Astrocyte (in vitro differentiated cells and primary cell): ENCODE data around the gene BDP1. TPM values are rescaled to one million over a fixed set of nuclear protein-coding genes. Genes with fewer than 3 reads are reported as not detected.
"Not testable (repeated sequence)": the region's sequence is repeated elsewhere in the genome, so short reads cannot be mapped to it uniquely, and the experiment has no call there.

Experiments
- DNase-seq: peaks from one replicate; pipeline ENCODE4 v3.0.0-alpha.2; 2010; ENCODE audit warnings: low read depth
- FAIRE-seq: peaks from 2 replicates; lab custom pipeline; 2011; peaks lifted over from hg19 to GRCh38; lab: Jason Lieb, UNC
- H2AFZ ChIP-seq: 2 replicates; pipeline ENCODE4 v1.6.0; 2012; ENCODE audit warnings: low read depth, low read length, inconsistent platforms
- H3K27ac ChIP-seq: 2 replicates; pipeline ENCODE4 v1.5.1; 2011; ENCODE audit warnings: low read depth, low read length, inconsistent platforms
- H3K27me3 ChIP-seq: 2 replicates; pipeline ENCODE4 v1.6.0; 2011; ENCODE audit warnings: low read length, inconsistent platforms; ENCODE audit not compliant: insufficient read depth
- H3K36me3 ChIP-seq: 2 replicates; pipeline ENCODE4 v1.5.1; 2011; ENCODE audit warnings: low read length, inconsistent platforms; ENCODE audit not compliant: insufficient read depth
- H3K4me1 ChIP-seq: 2 replicates; pipeline ENCODE4 v1.5.1; 2011; ENCODE audit warnings: low read length, inconsistent platforms; ENCODE audit not compliant: insufficient read depth
- H3K4me2 ChIP-seq: 2 replicates; pipeline ENCODE4 v1.6.0; 2012; ENCODE audit warnings: low read length, inconsistent platforms
- H3K4me3 ChIP-seq: 2 replicates; pipeline ENCODE4 v1.5.1; 2011; ENCODE audit warnings: low read depth, mild to moderate bottlenecking, low read length, inconsistent platforms; ENCODE audit not compliant: insufficient read depth
- H3K79me2 ChIP-seq: 2 replicates; pipeline ENCODE4 v1.6.0; 2012; ENCODE audit warnings: mild to moderate bottlenecking, low read length, inconsistent platforms; ENCODE audit not compliant: insufficient read depth
- H3K9ac ChIP-seq: 2 replicates; pipeline ENCODE4 v1.6.0; 2012; ENCODE audit warnings: mild to moderate bottlenecking, low read length, inconsistent platforms
- H3K9me3 ChIP-seq: 2 replicates; pipeline ENCODE4 v1.5.1; 2012; ENCODE audit warnings: low read depth, mild to moderate bottlenecking, low read length, inconsistent platforms; ENCODE audit not compliant: insufficient read depth
- H4K20me1 ChIP-seq: 2 replicates; pipeline ENCODE4 v1.6.0; 2012; ENCODE audit warnings: low read length, inconsistent platforms; ENCODE audit not compliant: insufficient read depth
- H3K27ac Mint-ChIP-seq: one replicate; pipeline ENCODE4 v1.8.0; 2021; ENCODE audit warnings: mild to moderate bottlenecking, mixed read lengths; ENCODE audit not compliant: unreplicated experiment
- H3K27me3 Mint-ChIP-seq: one replicate; pipeline ENCODE4 v1.8.0; 2021; ENCODE audit warnings: low read depth, mixed read lengths; ENCODE audit not compliant: unreplicated experiment
- H3K36me3 Mint-ChIP-seq: one replicate; pipeline ENCODE4 v1.8.0; 2021; ENCODE audit warnings: low read depth, mixed read lengths; ENCODE audit not compliant: unreplicated experiment
- H3K4me1 Mint-ChIP-seq: one replicate; pipeline ENCODE4 v1.8.0; 2021; ENCODE audit warnings: low read depth, mixed read lengths; ENCODE audit not compliant: unreplicated experiment
- H3K4me3 Mint-ChIP-seq: one replicate; pipeline ENCODE4 v1.8.0; 2021; ENCODE audit warnings: mild to moderate bottlenecking, moderate library complexity, mixed read lengths; ENCODE audit not compliant: unreplicated experiment
- H3K9me3 Mint-ChIP-seq: one replicate; pipeline ENCODE4 v1.8.0; 2021; ENCODE audit warnings: mild to moderate bottlenecking, mixed read lengths; ENCODE audit not compliant: unreplicated experiment
- EZH2 ChIP-seq: IDR thresholded peaks from 2 replicates; pipeline ENCODE4 v1.6.1; 2012; ENCODE audit warnings: mild to moderate bottlenecking, low read length, inconsistent platforms; ENCODE audit not compliant: insufficient read depth
- total RNA-seq: library from RNA; stranded (reverse); gene quantifications from 2 replicates; pipeline ENCODE4 v1.2.1, GENCODE V29; 2021
- TF ChIP-seq, protein P1 (sequence below): IDR thresholded peaks from 2 replicates; pipeline ENCODE4 v1.5.1; 2011; ENCODE audit warnings: low read depth, mild to moderate bottlenecking, inconsistent platforms, low read length, moderate library complexity; ENCODE audit not compliant: insufficient read depth

BDP1 gene
- total RNA-seq, 1 donor from 2014 or later: 31.8 TPM

DNA sequence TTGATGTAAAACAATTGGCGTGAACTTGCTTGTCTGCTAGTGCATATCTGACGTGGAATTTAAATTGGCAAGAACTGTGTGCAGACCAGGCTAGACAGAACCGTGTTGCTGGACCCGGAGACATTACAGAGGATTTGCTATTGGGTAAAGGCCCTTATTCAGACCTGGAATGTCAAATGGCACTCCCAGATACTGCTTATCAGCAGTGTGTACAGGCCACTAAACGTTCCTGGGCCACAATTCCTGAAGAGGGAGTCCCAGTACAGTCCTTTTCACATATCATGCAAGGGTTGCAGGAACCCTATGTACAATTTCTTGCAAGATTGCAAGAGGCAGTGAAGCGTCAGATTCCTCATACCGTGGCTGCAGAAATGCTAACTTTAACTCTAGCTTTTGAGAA lies 118.1 kb downstream of the BDP1 start:
- no peaks in the 10 kb centered on the region for H3K9me3 ChIP-seq
- no peak overlapping the region for H3K4me2 ChIP-seq
- H3K9ac ChIP-seq: no peak overlapping the region
- H3K9me3 Mint-ChIP-seq: peaks cover 2% of the 10 kb centered on the region
- no peak overlapping the region for H3K4me3 ChIP-seq
- no peak overlapping the region for H3K27ac ChIP-seq
- no peaks in the 10 kb centered on the region for H3K4me1 Mint-ChIP-seq
- peaks cover 19% of the 10 kb centered on the region for H3K36me3 Mint-ChIP-seq
- H3K27me3 Mint-ChIP-seq: no peaks in the 10 kb centered on the region
- no peak overlapping the region for H2AFZ ChIP-seq
- no peaks in the 10 kb centered on the region for H3K4me1 ChIP-seq
- H3K36me3 ChIP-seq: peaks cover 2% of the 10 kb centered on the region
- TF ChIP-seq, protein P1, sequence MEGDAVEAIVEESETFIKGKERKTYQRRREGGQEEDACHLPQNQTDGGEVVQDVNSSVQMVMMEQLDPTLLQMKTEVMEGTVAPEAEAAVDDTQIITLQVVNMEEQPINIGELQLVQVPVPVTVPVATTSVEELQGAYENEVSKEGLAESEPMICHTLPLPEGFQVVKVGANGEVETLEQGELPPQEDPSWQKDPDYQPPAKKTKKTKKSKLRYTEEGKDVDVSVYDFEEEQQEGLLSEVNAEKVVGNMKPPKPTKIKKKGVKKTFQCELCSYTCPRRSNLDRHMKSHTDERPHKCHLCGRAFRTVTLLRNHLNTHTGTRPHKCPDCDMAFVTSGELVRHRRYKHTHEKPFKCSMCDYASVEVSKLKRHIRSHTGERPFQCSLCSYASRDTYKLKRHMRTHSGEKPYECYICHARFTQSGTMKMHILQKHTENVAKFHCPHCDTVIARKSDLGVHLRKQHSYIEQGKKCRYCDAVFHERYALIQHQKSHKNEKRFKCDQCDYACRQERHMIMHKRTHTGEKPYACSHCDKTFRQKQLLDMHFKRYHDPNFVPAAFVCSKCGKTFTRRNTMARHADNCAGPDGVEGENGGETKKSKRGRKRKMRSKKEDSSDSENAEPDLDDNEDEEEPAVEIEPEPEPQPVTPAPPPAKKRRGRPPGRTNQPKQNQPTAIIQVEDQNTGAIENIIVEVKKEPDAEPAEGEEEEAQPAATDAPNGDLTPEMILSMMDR: no peak
- no peak for TF ChIP-seq EZH2
- H3K79me2 ChIP-seq: no peaks in the 10 kb centered on the region
- H4K20me1 ChIP-seq: no peaks in the 10 kb centered on the region
- H3K27ac Mint-ChIP-seq: no peak overlapping the region
- H3K27me3 ChIP-seq: no peaks in the 10 kb centered on the region
- H3K4me3 Mint-ChIP-seq: no peak overlapping the region
- no peak for DNase-seq
- FAIRE-seq: no peak

DNA sequence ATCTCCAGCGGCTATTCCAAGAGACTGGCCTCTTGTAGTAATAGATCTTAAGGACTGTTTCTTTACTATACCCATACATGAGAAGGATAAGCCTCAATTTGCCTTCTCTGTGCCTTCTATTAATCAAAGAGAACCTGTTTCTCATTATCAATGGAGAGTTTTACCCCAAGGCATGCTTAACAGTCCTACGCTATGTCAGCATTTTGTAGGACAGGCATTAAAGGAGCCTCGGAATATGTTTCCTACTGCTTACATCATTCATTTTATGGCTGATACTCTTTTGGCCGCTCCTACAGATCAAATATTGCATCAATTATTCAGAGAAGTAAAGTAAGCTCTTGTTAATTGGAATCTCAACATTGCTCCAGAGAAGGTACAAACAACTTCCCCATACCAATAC lies 120.1 kb downstream of the BDP1 start:
- not testable (repeated sequence) for H3K4me1 ChIP-seq, H3K9me3 Mint-ChIP-seq, H3K4me3 ChIP-seq, H3K27me3 Mint-ChIP-seq, H3K9ac ChIP-seq, FAIRE-seq, H2AFZ ChIP-seq, H3K27ac Mint-ChIP-seq, H4K20me1 ChIP-seq, H3K36me3 ChIP-seq, H3K9me3 ChIP-seq, H3K4me1 Mint-ChIP-seq, DNase-seq, H3K4me2 ChIP-seq, H3K4me3 Mint-ChIP-seq, H3K27me3 ChIP-seq, H3K79me2 ChIP-seq, H3K27ac ChIP-seq
- peaks cover 14% of the 10 kb centered on the region for H3K36me3 Mint-ChIP-seq

DNA sequence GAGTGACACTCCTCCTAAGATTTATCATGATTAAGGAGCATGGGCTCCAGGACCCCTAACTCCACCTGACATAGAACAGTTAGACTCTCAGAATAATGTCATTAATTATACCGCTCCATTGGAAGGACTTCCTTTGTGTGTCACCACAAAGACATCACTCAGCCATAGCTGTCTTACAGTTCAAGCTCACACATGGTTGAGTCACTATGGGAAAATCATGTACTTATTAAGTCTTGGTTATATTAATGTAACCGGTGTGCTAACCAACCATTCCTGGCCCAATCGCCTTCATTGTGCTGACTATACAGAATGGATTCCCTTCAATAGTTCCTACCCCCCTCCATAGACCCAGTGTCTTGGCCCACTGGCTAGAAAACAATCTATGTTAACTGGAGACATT lies 120.8 kb downstream of the BDP1 start:
- H3K36me3 Mint-ChIP-seq: peaks cover 14% of the 10 kb centered on the region
- H3K79me2 ChIP-seq: no peaks in the 10 kb centered on the region
- H2AFZ ChIP-seq: no peak overlapping the region
- H3K27me3 ChIP-seq: no peaks in the 10 kb centered on the region
- H3K9me3 Mint-ChIP-seq: peaks cover 2% of the 10 kb centered on the region
- DNase-seq: peak; percentile 10
- no peaks in the 10 kb centered on the region for H3K4me1 Mint-ChIP-seq
- H3K4me3 ChIP-seq: no peak overlapping the region
- H3K27ac ChIP-seq: no peak overlapping the region
- H3K9ac ChIP-seq: no peak overlapping the region
- no peaks in the 10 kb centered on the region for H4K20me1 ChIP-seq
- no peak overlapping the region for H3K4me3 Mint-ChIP-seq
- no peak for TF ChIP-seq EZH2
- TF ChIP-seq, protein P1: no peak
- H3K27ac Mint-ChIP-seq: no peak overlapping the region
- H3K27me3 Mint-ChIP-seq: no peaks in the 10 kb centered on the region
- no peaks in the 10 kb centered on the region for H3K9me3 ChIP-seq
- H3K4me1 ChIP-seq: no peaks in the 10 kb centered on the region
- FAIRE-seq: no peak
- no peak overlapping the region for H3K4me2 ChIP-seq
- H3K36me3 ChIP-seq: no peaks in the 10 kb centered on the region

DNA sequence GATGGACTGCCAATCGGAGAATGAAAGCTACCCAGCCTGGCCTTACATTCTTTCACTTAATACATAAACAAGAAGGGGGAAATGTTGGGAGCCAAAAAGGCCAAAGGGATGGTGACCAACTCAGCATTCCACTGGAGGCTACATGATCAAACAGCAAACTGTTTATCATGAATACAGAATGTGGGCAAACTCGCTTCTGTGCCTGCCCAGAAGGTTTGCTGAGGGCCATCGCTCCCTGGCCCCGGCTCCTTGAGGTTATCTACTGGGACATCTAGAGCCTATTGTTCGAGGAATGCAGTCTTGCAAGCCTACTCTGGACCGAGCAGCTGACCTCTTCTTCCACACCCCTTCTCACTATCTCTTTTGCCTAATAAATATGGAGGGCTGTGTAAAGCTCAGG lies 122.4 kb downstream of the BDP1 start:
- not testable (repeated sequence) for H3K27ac Mint-ChIP-seq, H3K27me3 Mint-ChIP-seq, H3K4me1 Mint-ChIP-seq, H3K9me3 Mint-ChIP-seq, H4K20me1 ChIP-seq, H3K4me3 Mint-ChIP-seq, H3K4me1 ChIP-seq, H3K36me3 Mint-ChIP-seq, H3K27ac ChIP-seq, H3K9me3 ChIP-seq, H3K4me3 ChIP-seq, FAIRE-seq, H3K36me3 ChIP-seq, H3K27me3 ChIP-seq, H3K9ac ChIP-seq, H2AFZ ChIP-seq, H3K4me2 ChIP-seq, DNase-seq, H3K79me2 ChIP-seq
